ENCODE data around the gene CEACAM21.

The CEACAM21 gene

DNA sequence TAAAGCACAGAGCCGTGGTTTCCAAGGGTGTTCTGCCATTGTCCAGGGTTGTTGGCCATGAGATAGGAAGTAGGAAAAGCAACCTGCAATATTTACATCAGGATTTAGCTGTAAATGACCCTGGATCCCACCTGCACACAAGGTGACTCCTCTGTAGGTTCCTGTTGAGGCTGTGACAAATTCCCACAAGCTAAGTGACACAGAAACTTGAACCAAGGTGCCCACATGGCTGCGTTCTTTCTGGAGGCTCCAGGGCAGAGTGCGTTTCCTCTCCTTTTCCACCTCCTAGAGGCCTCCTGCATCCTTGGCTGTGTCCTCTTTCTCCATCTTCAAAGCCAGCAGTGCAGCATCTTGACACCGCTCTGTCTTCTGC lies 11.9 kb downstream of the CEACAM21 start:
- DNase-seq: no peak

DNA sequence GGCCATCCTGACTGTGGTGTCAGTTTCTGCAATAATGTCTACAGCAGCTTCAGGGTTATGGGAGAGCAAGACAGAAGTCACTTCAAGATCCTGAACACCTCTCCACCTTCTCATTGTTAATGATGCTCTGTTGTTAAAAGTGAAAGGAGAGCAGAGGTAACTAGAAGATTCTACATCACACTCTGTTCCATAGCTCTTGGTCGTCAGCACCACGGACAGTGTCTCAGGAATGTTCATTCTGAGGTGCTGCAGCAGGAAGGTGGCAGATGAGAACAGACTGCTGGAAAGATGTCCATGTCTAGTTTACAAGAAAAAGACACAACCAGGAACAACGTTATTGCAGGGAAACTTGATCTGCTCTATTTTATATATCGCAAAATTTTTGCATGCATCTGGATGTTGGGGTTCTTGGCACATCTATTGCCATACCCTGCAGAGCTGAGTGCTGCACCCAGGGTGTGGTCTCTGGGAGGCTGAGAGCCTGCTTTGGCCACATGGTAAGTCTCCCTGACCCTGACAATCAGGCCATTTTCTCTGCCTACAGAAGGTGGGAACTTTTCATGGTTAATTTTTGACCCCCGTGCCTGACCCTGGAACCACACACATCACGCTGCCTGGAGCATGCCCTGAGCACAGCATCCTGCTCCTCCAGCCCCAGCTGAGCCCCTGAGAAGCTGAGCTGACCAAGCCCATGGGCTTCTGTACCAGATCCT lies 12.7 kb downstream of the CEACAM21 start:
- no peak for DNase-seq

DNA sequence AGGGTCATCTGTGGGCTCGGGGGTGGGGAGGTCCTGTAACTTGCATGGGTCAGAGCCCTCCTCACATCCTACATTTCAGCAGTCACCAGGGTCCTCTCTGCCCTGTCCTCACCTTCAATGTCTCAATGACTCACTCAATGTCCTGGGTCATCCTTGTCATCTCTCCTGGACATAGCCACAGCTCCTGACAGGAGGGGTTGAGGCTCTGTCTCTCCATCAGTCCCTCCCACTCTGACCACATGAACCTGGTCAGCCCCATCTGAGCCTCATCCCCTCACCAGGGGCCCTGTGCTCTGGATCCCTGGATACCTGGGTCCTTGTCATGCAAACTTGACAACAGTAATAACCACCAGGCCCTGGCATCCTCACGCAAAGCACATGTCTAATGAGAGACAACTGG lies 13.4 kb downstream of the CEACAM21 start:
- DNase-seq: no peak

DNA sequence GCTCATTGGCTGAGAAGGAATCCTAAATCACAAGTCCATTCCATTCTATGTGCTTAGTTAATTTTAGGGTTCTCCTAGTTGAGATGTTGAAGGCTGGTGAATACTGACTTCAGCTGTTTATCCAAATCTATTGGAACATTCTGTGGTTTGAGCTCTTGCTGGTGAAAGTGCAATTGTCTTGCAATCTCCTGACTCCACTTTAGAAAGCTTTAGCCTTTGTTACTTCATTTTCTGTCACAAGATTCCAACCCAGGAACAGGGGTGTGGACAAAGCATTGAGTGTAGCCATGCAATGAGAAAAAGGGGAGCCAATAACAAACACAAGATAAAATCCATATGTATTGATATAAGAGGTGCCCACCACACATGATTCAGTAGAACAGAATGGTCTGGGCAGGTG lies 15.0 kb downstream of the CEACAM21 start:
- DNase-seq: no peak

- no peak for DNase-seq
Measured at GRCh38 chr19:41591951-41592562, 16.1 kb downstream of the CEACAM21 start.

DNA sequence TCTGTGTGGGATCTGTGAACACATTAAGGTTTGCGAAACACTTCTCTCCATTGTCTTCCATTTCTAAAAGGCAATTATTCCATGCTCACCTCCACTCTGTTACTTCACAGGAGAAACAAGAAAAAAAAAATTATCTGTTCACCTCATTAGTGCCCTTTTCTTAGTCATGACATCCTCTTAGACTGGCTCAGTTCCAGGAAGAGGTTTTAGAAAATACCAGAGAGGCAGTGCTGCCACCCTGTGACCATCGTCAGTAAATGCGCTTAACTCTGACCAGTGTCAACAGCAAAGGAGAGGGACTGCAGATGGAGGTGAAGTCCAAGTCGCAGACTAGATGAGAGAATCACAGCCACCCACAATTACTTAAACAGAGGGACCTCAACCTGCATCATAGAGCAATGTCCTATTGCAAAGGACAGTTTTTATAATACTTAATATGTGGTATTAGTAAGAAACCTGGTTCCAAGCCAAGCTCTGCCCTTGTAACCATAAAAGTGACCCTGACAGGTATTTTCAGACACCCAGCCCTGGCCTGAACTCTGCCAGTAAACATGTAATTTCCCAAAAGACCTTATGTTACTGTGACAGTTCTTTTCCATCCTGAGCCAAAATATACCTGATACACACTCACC lies 19.4 kb downstream of the CEACAM21 start:
- DNase-seq: peak; percentile 49 to 65

- DNase-seq: no peak
Measured at GRCh38 chr19:41595890-41596280, 19.9 kb downstream of the CEACAM21 start.

GRCh38 chr19:41597600-41598041 lies 21.7 kb downstream of the CEACAM21 start:
- peak; percentile 62 to 75 for DNase-seq

GRCh38 chr19:41599175-41599966 lies 23.4 kb downstream of the CEACAM21 start:
- no peak for DNase-seq

- no peak for DNase-seq
Measured at GRCh38 chr19:41601771-41602170, 25.8 kb downstream of the CEACAM21 start.

DNA sequence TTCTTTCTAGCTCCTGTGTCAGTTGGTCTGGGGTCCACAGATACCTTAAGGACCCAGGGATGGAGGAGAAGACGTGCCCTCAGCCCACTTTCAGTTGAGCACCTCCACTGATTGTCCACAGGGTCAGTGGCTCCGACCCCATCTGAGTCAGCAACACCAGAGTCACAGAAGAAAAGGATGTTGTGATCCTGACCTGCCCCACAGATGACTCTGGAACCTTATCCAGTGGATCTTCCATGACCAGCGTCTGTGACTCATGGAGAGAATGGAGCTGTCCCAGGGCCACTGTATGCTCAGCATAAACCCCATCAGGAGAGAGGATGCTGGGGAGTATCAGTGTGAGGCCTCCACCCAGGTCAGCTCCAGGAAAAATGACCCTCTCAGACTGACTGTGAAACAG lies 28.9 kb downstream of the CEACAM21 start:
- DNase-seq: no peak

DNA sequence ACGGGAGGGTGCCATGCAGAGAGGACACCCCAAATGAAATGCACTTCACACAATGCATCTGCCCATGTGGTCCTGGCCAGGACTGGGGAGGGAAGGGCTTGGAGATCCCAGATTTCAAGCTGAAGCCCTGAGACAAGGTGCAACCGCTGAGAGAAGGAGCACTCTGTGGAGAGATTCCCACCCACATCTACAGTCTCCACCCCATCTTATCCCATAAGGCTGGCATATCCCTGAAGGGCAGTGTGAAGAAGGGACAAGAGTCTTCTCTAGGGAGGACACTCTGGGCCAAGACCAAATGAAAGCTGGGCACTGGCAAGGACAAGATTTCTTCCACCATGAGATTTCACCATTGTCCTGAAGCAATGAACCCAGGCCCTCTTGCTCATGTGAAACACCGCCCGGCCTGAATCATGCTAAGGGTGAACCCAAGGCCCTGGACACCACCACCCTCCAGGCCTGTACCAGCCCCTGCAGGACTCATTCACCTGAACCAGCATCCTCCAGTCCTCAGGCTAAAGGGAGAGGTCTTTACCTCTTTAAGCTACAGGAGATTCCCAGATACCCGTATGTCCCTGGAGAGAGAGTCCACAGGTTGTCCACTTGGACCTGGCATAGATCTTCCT lies 30.4 kb downstream of the CEACAM21 start:
- no peak for DNase-seq

DNA sequence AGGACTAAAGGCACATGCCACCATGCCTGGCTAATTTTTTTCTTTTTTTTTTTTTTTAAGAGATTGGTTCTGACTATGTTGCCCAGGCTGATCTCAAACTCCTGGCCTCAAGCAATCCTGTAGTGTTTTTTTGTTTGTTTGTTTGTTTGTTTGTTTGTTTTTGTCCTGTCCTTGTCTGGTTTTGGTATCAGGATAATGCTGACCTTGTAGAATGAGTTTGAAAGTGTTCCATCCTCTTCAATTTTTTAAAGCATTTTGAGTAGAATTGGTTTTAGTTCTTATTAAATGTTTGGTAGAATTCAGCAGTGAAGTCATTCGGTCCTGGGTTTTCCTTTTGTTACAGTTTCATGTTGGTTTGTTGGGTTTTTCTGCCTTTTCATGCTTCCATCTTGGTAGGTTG lies 31.7 kb downstream of the CEACAM21 start:
- DNase-seq: no peak

GRCh38 chr19:41610789-41611188 lies 34.8 kb downstream of the CEACAM21 start:
- no peak for DNase-seq

DNA sequence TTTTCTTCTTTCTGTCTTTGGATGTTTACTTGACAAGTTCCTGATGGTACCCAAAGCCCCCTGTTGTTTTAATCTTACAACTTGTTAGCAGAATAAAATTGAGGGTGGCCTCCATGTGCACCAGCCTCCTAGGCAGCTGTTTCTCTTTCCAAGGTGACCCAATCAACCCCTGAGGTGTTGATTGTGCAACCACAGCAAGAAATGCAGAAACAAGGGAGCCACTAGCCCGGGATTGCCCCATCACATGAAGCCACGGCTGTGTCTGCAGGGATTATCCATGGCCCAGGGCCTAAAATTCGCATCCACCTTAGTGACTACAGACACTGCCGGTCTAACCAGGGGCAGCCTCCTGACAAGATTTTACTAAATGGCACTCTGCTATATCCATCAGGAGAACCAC lies 36.5 kb downstream of the CEACAM21 start:
- no peak for DNase-seq

DNA sequence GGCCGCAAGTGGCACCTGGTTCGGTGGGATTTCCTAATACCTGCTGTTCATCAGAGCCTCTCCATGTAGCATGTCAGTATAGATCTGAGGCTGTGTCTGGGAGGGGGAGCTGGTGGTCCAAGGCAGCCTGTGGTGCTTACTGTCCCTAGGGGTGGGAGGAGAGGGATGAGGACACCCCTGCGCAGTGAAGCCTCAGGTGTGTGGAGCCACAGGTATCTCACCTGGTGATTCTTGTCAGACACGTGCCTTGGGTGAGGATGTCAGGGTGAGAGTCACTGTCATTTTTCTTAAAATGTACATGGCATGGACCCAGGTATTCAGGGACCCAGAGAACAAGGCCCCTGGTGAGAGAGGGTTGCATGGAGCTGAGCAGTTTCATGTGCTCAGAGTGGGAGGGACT lies 39.2 kb downstream of the CEACAM21 start:
- no peak for DNase-seq

GRCh38 chr19:41616792-41617621 lies 41.0 kb downstream of the CEACAM21 start:
- DNase-seq: no peak

DNA sequence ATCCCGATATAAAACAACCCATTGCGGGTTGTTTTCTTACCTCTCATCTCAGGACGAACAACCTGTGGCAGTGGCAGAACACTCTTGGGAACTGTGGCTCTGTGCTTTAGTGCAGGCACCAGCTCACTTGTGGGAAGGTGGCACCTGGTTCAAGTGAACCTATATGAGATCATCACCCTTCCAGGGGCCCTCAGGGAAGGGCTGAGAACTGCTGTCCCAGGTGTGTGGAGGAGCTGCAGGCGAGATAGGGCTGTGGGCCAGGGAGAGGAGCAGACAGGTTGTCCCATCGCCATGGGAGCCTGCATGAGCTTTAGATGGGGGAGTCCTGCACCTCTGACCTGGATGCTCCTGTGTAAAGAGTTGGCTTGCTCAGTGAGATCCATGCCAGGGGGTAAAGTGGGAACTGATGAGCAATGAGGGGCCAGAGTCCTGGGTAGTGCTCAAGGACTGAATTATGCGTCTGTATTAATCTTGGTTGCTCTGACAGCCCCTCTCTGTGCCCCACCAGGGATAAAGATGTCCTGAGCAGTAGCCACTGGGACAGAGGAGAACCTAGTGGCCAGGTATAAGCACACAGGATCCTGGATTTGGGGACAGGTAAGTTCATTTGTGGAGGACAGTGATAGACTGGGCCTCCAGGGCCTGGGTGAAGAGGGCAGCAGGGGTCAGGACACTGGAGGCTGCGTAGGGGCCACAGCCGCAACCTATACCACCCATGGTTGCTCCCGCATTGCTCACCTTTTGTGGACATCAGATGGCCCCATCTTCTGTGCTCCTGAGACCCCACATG lies 42.2 kb downstream of the CEACAM21 start:
- no peak for DNase-seq

DNA sequence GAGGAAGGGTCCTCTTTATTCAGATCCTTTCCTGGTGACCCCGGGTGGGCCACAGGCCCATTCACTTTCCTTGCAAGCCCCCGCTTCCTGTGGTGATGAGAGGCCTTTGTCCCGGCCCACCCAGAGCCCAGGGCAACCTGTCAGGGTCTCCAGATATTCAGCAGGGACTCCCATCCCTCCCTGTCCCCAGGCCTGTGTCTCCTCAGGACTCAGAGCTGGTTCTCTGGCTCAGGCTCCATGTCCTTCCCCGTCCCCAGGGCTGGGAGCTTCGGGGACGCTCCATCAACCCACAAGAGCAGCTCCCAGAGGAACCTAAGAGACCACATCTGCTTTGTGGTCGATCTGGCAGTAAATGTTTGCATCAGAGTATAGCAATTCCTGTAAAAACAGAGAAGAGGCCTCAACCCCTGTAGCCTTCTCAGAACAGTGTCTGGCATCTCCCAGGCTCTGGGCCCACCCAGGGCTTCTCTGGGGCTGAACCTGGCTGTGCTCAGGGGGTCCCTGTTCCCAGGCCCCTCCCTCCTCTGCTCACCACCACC lies 43.1 kb downstream of the CEACAM21 start:
- DNase-seq: no peak

DNA sequence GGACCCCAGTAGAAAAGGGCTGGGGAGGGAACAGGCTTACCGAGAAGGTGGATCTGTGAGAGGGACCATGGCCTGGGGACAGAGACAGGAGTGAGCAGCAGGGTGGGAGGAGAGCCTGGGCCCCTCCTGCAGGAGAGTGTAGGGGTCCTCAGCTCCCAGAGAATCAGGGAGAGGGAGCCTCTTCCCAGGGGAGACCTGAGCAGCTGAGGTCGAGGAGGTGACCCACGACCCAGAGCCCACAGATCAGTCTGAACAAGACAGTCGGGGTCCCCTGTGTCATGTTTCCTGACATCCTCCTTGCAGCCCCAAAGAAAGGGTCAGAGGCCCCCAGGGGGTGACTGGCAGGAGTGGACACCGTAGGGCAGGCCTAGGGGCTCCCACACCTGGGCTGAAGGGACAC lies 44.2 kb downstream of the CEACAM21 start:
- DNase-seq: no peak

DNA sequence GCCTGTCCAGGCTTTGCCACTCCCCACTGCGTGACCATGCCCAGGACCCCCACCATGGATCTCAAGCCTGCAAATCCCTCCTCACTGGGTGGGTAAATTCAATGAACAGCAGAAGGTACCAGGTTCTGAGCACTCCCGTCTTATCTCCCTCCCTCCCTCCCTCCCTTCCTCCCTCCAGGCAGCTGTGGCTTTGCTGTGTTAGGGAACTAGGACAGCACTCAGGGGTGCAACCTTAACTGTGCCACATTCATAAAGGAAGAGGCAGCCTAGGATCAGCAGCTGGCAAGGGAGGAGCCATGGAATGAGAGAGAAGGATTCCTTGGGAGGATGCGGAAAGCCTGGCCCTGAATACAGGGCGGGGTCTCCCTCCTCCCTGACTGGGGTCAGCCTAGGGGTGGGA lies 45.3 kb downstream of the CEACAM21 start:
- no peak for DNase-seq
